ENCODE measurements around the gene USP35. TPM values are rescaled to one million over a fixed set of nuclear protein-coding genes. Genes with fewer than 3 reads are reported as not detected.

USP35 gene
- polyA plus RNA-seq, 3 donors: 0.42 to 7.6 (median 0.63) TPM

GRCh38 chr11:78213526-78214330 is 25.0 kb downstream of the USP35 start:
- H3K4me3 Mint-ChIP-seq: no peak overlapping the region
- Histone ChIP-seq H3K4me2 (replicated peaks; ENCODE audit: extremely low read depth, low read length, poor library complexity, severe bottlenecking) (no peak overlapping the region), H3K4me1 (ENCODE audit: control insufficient read depth in 1 of 2, insufficient read depth in 2 of 2, low read length in 2 of 2) (no peaks in the 10 kb centered on the region), H3K4me3 (replicated peaks in 1 of 3; ENCODE audit: low read depth in 2 of 3, low read length in 3 of 3) (no peak overlapping the region), H3K27ac (ENCODE audit: low read depth in 1 of 2, low read length in 2 of 2) (no peak overlapping the region), H3K79me2 (ENCODE audit: insufficient read depth, low read length) (no peaks in the 10 kb centered on the region), H2AFZ (ENCODE audit: insufficient read depth, low read depth, low read length, poor library complexity, severe bottlenecking) (no peak overlapping the region), H3K9ac (ENCODE audit: insufficient read depth, low read length, poor library complexity, severe bottlenecking) (no peak overlapping the region), H4K20me1 (ENCODE audit: insufficient read depth, low read length) (peaks cover 39% of the 10 kb centered on the region), H3K36me3 (replicated peaks in 1 of 2; ENCODE audit: control insufficient read depth in 1 of 2, insufficient read depth in 2 of 2, low read length in 2 of 2) (peaks cover 52 to 73% of the 10 kb centered on the region in 2 donors), H3K9me3 (replicated peaks in 1 of 2; ENCODE audit: control insufficient read depth in 1 of 2, insufficient read depth in 1 of 2, low read length in 2 of 2) (no peaks in the 10 kb centered on the region), H3K27me3 (ENCODE audit: control insufficient read depth in 2 of 2, insufficient read depth in 2 of 2, low read length in 2 of 2) (no peaks in the 10 kb centered on the region)
- no peak overlapping the region for H3K27ac Mint-ChIP-seq
- intact Hi-C loops (cut with micrococcal nuclease): no loop called here
- peaks cover 0 to 3% (median 3%) of the 10 kb centered on the region in 3 donors for H3K27me3 Mint-ChIP-seq (ENCODE audit: low read depth in 3 of 3)
- no peak for DNase-seq
- H3K9me3 Mint-ChIP-seq: peaks cover 0 to 3% (median 0%) of the 10 kb centered on the region in 7 donors
- H3K36me3 Mint-ChIP-seq: peaks cover 69 to 72% of the 10 kb centered on the region in 2 donors
- TF ChIP-seq CTCF (IDR thresholded peaks at IDR 0.05): no peak
- H3K4me1 Mint-ChIP-seq: no peaks in the 10 kb centered on the region
- 19% methylated on average over 2 of the region's 8 CpGs for WGBS (ENCODE audit: insufficient coverage)

DNA sequence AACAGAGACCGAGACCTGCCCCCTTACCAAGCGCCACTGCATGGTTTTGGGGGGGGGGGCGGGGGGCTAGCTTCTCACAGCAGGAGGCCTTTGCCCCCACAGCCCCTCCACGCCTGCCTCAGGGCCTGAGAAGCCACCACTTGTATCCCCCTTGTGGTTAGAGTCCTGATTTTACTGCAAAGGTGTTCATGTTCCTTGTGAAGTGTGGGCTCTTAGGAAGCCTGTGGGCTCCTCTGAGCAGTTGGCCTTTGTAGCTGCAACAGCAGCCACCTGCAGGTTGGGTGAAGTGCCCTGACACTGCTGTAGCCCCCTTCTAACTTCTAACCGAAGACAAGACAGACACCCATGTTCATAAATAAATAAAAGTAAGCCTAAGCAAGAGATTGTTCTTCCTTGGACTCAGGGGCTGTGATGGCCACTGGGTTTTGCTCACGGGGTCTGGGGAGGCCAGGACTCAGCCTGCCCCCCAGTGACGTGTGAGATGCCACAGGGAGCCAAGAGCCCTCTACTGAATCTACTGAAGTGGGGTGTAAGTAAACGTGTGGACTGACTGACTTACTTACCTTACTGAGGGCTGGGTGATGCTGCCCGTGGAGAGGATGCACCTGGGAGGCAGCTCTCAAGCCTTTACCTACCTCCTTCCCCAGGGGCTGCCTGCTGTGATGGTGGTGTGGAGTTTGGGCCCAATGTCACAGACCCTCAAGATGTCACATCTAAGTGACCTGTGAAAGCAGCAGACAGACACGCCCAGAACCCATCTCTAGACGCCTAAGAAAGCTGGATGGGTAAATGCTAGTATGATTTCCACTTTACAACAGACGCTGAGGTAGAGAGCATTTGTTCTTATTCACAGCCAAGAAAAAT is 25.8 kb downstream of the USP35 start:
- intact Hi-C loops (cut with micrococcal nuclease): no loop called here
- no peak overlapping the region for H3K4me2 ChIP-seq (replicated peaks; ENCODE audit: extremely low read depth, low read length, poor library complexity, severe bottlenecking)
- no peaks in the 10 kb centered on the region for H3K4me1 ChIP-seq (ENCODE audit: control insufficient read depth in 1 of 2, insufficient read depth in 2 of 2, low read length in 2 of 2)
- no peaks in the 10 kb centered on the region for H3K27me3 ChIP-seq (ENCODE audit: control insufficient read depth in 2 of 2, insufficient read depth in 2 of 2, low read length in 2 of 2)
- DNase-seq: no peak
- Mint-ChIP-seq H3K4me1 (no peaks in the 10 kb centered on the region), H3K9me3 (no peaks in the 10 kb centered on the region), H3K4me3 (no peak overlapping the region), H3K36me3 (peaks cover 71 to 72% of the 10 kb centered on the region in 2 donors), H3K27me3 (ENCODE audit: low read depth in 3 of 3) (peaks cover 0 to 3% (median 3%) of the 10 kb centered on the region in 3 donors), H3K27ac (no peak overlapping the region)
- 92% methylated on average over 2 of the region's 12 CpGs for WGBS (ENCODE audit: insufficient coverage)
- H3K4me3 ChIP-seq (replicated peaks in 1 of 3; ENCODE audit: low read depth in 2 of 3, low read length in 3 of 3): no peak overlapping the region
- H3K79me2 ChIP-seq (ENCODE audit: insufficient read depth, low read length): no peaks in the 10 kb centered on the region
- no peak overlapping the region for H3K9ac ChIP-seq (ENCODE audit: insufficient read depth, low read length, poor library complexity, severe bottlenecking)
- no peaks in the 10 kb centered on the region for H3K9me3 ChIP-seq (replicated peaks in 1 of 2; ENCODE audit: control insufficient read depth in 1 of 2, insufficient read depth in 1 of 2, low read length in 2 of 2)
- no peak for TF ChIP-seq CTCF (IDR thresholded peaks at IDR 0.05)
- H3K27ac ChIP-seq (ENCODE audit: low read depth in 1 of 2, low read length in 2 of 2): no peak overlapping the region
- peaks cover 46% of the 10 kb centered on the region for H4K20me1 ChIP-seq (ENCODE audit: insufficient read depth, low read length)
- H2AFZ ChIP-seq (ENCODE audit: insufficient read depth, low read depth, low read length, poor library complexity, severe bottlenecking): no peak overlapping the region
- H3K36me3 ChIP-seq (replicated peaks in 1 of 2; ENCODE audit: control insufficient read depth in 1 of 2, insufficient read depth in 2 of 2, low read length in 2 of 2): peaks cover 60 to 74% of the 10 kb centered on the region in 2 donors
